NOMO-1 (cell line): ENCODE measurements around the gene OR6N1.
A peak's percentile ranks its signal among the peaks of the same experiment; 100 is the strongest.

Source experiments
- DNase-seq, 2 experiments: peaks; one replicate each; lab custom pipeline; 2025; ENCODE audit not compliant: unreplicated experiment in 2 of 2; lab: John Stamatoyannopoulos, UW

Gene OR6N1

DNA sequence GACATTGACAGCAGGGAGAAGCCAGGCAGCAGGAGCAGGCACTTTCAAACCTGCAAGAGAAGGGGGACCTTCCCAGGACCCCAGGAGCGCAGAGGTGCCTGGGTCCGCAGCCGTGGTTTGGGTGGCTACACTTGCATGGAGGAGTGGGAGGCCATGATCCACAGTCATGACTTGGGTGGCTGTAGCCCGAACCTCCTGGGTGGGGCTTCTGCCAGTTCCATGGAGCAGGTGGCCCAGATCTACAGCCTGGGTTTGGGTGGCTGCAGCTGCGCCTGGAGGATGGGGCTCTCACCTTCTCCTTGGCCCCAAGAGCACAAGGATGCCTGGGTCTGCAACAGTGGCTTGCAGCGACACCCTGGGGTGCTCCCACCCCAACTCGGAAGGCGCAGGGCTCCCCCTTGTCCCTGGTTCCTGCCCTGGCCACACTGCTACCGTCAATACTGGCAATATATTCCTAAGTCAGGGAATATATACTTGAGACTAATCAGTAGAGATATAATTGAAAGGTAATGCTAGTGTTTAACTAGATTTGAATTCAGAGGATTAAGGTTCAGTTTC is 19.8 kb downstream of the OR6N1 start:
- no peak for DNase-seq

GRCh38 chr1:158735848-158736247 is 36.1 kb downstream of the OR6N1 start:
- no peak for DNase-seq

DNA sequence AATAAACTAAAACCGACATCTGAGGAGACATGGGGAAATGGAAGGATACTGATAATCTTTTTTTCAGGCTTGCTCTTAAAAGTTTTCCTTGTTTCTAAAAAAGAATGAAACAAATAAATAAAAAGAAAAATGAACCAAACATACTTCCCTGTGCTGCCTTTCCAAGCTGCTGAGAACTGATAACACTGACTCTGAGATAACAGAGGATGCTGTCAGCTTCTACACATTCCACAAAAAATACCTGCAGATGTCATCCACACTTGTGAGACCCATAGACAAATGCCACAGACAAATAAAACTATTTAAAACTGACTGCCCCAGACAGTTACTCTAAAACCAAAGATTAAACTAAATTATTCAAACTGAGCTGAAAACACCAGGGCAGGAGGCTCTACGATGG is 39.5 kb downstream of the OR6N1 start:
- DNase-seq = no peak

DNA sequence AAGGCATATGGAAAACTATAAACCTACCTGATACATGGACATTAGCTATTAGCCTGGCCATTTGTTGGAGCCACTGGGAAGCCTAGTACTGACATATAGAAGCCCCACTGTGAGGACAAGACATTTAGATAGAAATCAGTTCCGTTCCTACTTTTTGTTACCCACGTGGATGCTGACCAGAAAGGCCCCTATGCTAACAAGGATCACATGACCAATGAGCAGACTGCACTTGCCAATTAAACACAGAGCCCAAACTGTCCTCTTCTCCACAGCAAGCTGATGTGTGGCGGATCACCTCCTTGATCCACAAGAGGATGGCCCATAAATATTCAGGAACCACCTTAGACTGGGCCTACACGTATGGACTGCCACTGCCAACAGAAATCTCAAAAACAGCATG is 40.3 kb downstream of the OR6N1 start:
- no peak for DNase-seq

- DNase-seq = no peak
Measured at GRCh38 chr1:158730453-158730852, 41.5 kb downstream of the OR6N1 start.

DNA sequence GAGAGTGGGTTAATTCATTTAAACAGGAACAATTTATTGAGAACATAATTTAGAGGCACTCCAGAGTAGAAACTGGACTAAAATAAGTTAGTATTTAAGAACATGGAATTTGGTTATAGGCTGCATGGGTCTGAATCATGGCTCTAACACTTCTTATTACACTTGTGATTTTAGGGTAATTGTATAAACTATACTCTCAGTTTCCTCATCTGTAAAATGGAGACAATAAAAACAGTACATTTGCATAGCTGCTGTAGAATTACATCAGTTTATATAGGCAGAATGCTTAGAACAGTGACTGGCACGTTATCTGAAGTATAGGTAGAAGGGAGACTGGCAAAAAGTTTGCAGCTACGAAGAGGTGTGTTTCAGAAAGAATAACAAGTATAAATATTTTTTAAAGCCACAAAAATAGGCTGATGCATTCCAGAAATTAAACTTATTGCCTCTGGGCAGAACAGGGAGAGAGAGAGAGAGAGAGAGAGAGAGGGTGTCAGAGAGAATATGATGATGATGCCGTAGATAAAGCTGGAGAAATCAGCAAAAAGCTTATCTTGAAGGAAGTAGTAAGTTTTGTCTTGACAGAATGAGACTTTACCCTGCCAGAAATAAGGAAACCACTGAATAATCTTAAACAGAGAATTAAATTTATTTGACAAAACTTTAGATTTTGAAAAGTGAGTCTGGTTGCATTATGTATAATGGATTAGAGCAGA is 43.3 kb downstream of the OR6N1 start:
- DNase-seq = no peak

DNA sequence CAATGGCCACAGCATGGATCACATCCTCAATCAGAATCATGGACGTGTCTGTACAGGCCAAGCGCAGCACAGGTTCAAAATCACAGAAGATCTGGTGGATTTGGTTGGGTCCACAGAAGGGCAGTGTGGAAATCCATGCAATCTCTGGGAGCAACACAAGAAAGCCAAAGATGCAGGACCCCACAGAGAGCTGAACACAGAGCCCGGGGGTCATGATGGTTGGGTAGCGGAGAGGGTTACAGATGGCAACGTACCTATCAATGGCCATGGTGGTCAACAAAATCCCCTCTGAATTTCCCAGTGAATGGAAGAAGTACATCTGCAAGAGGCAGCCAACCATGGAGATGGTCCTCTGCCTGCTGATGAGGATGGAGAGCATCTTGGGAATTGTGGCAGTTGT is 47.6 kb downstream of the OR6N1 start:
- no peak for DNase-seq

DNA sequence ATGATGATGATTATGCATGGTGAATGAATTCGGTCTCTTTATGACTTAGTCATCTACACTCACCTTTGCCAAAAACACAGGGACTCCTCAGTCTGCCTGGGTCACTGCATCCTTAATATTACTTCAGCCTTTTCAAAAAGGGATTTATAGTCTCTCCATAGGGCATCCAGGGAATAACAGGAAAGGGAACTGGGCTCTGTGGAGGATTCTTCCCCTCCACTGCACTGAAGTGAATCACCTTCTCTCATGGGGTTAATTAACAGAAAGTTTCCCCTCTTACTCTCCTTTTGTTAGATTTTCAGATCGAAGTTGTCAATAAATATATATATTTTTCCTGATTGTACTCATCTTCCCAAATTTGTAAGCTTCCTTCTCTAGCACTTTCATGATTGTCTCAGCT is 51.4 kb downstream of the OR6N1 start, which contains the start of gene OR6K3:
Gene OR6K3 (minus strand): TSS at position 101 of the 400 bp plus-strand sequence. CDS start 2,605 bp downstream, outside the sequence.
- no peak for DNase-seq

DNA sequence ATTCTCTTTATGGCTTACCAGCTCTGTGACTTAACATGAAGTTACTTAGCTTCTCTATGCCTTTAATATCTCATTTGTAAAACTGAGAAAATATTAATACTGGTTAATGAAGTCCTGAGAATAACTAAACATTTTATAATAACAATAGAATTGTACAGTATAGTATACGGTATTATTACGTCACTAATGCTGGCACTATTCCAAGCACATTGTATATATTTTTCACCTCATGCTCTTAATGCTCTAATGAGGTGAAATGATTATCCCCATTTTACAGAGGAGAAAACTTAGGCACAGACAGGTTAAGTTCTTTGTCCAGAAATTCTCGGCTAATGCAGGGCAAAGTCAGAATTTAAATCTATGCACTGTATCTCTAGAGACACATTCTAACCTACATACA is 52.3 kb downstream of the OR6N1 start:
- DNase-seq = no peak

- DNase-seq = no peak
Measured at GRCh38 chr1:158717344-158717743, 54.7 kb downstream of the OR6N1 start.

- DNase-seq = peak in 1 of 2 experiments; percentile 14
Measured at GRCh38 chr1:158716335-158716734, 55.7 kb downstream of the OR6N1 start.

DNA sequence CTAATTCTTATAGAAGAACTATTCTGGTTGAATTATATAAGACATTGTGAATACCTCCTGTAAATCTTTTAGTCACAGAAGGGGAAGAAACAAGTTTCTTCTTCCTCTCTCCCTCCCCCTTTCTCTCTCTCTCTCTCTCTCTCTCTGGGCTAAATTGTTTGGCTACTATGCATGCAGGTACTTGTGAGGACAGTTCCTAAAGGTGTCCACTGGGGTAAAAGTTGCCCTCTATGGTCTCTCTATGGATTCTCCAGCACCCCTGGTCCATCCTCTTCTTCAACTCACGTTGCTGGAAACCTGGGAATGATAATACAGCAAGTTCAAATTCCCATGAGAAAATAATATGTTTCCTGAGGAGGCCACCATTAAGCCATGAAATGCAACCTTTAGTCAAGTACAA is 57.2 kb downstream of the OR6N1 start:
- DNase-seq = no peak
